NCI-H774 (cell line): ENCODE measurements around the gene ISM1.

Experiments used
- DNase-seq: peaks from one replicate; lab custom pipeline; 2025; lab: John Stamatoyannopoulos, UW

Gene ISM1

DNA sequence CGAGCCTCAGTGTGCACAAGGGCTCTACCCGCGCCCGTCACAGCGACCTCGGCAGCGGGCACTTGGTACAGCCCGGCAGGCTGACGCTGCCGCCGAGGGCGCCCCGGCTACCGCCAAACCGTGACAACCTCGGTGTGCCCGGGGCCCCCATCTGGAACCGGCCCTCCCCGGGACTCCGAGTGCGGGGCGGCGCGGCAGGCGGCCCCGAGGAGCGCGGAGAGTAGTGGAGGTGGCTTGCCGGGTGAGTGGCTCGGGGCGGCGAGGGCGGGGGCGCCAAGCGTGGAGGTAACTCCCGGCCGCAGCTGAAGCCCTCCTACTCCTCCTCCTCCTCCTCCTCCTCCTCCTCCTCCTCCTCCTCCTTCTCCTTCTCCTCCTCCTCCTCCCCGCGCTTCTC lies at the start of gene ISM1:
ISM1 (plus strand) TSS at position 371 of the 394 bp plus-strand sequence. CDS start 503 bp downstream, outside the sequence.
- peak; percentile 13 for DNase-seq

DNA sequence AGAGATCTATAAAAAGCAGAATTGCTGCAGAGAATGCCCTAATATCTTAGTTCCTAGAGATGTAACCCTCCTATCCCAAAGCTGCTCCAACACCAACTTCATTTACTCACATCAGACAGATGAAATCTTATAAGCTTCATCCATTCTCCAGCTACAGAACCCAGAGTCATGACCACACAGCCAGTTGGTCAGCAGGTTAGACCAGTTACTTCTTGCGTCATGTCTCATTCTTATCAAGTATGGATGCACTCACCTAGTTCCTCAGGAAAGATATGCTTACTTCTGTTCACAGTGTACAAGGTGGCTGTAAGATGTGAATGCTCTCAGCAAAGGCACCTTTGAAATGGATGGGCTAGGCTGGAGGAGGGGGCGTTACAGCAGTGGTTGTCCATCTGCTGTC lies 47.9 kb upstream of the ISM1 start:
- no peak for DNase-seq

DNA sequence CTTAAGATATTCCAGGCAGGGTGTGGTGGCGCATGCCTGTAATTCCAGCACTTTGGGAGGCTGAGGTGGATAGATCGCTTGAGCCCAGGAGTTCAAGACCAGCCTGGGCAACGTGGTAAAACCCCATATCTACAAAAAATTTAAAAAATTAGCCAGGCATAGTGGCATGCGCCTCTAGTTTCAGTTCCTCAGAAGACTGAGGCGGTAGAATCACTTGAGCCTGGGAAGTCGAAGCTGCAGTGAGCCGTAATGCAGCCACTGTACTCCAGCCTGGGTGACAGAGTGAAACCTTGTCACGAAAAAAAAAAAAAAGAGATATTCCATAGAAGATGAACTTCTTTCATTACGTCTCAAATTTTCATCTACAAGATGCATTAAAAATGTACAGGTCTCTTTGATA lies 46.7 kb upstream of the ISM1 start:
- no peak for DNase-seq

DNA sequence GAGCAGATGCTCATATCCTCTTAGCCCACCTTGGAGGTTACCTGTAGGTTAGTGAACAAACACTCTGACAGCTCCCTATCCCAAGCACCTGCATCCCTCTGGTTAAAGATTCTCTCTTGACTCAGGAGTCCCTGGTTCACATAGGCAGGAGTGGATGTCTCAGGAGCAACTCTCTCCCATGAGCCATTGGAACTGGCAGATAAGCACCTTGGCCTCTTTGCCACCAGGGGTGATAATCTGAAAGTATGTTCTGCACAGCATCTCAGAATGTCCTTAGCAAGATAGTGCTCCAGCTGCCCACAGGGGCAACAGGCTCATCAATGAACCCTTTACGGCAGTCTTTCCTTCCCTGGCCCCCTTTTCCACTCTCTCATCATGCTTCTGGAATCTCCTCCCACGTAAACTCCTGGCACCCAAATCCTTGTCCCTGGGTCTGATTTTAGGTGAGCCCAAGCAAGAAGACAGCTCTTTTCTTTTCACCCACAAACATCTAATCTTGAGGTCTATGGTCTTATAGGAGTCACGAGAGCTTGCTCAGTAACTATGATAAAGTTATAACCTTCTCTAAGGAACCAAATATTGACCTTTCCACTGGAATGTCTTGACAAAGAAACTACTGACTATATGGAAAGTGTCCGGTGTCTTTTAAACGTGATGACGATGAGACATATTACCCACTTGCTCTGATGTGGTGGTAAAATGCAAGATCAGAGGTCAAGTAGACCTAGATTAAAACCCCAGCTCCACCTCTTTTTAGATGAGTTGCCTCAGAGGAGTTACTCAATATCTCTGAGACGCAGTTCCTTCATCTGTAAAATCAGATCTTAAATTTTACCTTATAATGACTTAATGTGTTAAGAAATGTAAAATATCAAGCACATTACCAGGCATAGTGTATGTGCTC lies 39.8 kb upstream of the ISM1 start:
- DNase-seq = no peak

DNA sequence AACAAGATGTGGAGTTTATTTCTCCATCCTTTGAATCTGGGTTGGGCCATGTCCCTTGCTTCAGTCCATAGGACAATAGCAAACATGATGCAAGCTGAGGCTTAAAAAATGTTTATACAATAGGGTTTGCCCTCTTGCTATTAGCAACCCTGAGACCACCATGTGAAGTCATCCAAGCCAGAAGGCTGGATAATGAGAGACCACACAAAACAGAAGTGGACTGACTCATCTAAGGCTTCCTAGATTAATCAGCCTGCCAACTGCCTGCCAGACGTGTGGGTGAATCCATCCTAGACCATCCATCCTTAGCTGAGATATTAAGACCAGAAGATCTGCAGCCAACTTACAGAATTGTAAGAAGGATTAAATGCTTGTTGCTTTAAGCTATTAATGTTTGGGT lies 38.1 kb upstream of the ISM1 start:
- DNase-seq = no peak

DNA sequence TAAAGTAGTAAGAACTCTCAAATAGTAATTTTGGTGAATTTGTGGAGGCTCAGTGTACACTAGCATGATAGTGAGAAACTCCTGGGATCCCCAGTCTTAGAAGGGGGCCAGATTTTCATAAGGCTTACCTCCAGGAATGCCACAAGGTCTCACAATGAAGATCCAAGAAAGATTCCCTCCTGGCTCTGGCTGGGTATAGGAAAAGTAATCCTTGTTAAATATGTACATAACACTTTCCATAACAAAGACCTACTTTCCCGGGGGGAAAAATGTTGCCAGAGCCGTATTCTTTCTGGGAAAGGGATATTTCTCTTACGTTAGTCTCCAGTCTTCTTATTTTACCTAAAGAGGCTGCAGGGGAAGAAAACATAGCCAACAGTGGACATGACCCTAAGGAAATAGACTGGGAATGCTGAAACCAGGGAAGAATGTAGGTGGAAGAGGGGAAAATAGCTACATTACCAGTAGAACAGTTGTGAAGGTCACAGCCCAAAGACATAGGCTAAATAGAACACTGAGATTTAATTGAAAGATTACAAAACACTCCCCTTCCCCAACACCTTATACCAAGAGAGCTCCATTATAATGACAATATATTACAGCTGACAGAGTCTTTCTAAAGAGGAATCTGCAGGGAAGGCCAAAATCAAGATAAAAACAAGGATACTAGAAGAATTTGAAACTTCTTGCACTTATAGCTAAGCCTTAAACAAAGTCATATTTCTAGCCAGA lies 34.9 kb upstream of the ISM1 start:
- no peak for DNase-seq

DNA sequence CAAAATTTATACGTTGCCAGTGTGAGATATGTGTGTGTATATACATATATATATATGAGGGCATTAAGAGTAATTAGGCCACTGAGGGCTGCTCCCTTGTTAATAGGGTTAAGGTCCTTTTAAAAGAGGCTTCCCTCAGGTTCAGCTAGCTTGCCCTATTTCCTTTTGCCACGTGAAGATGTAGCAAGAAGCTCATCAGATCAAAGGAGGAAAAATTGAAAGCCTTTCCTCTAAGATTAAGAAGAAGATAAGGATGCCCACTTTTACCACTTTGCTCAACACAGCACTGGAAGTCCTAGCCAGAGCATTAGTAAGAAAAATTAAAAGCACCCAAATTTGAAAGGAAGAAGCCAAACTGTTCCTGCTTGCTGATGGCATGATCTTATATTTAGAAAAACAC lies 33.2 kb upstream of the ISM1 start:
- no peak for DNase-seq

DNA sequence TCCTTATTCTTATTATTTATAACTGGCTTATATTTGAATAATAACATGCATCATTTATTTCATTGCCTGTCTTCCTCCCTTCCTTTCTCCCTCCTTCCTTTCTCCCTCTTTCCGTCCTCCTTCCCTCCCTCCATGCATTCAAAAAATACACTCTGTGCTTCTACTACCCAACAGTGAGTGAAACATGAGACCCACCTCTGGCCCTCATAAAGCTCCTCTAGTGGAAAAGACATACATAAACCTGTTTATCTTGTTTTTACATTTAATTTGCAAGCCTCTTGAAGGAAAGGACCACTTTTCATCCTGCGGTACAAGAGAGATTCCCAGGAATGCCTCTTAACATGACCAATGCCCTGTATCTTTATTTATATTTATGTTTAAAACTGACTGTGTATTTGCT lies 21.8 kb upstream of the ISM1 start:
- DNase-seq = no peak

DNA sequence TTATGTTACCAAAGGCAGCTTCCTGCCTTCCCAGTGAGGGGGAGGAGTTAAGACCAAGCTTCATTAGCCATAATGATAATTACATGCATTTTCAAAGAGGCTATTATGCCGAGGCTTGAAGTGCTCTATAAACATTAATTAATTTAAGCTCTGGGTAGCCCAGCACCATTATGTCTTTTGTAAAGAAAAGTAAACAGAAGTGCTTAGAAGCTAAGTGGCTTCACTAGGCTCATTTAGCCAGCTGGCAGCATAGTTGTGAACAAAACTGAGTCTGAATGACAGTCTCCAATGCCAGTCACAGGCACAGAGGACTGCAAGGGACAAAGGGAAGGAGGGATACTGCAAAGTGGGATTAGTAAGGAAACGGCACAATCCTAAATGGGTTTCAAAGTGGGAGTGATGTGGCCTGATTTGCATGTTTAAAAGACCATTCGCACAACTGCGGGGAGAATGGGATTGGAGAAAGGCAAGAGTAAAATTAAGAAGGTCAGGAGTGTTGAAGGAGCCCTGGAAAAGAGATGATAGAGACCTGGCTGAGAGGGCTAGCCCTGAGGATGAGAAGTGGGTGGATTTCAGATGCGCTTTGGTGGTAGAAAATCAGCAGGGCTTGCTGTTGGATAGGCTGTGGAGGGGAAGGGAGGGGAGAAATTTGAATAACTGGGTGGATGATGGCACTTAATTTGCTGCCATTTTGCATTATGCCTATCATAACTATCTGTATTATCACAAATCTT lies 20.1 kb upstream of the ISM1 start:
- peak; percentile 98 for DNase-seq

DNA sequence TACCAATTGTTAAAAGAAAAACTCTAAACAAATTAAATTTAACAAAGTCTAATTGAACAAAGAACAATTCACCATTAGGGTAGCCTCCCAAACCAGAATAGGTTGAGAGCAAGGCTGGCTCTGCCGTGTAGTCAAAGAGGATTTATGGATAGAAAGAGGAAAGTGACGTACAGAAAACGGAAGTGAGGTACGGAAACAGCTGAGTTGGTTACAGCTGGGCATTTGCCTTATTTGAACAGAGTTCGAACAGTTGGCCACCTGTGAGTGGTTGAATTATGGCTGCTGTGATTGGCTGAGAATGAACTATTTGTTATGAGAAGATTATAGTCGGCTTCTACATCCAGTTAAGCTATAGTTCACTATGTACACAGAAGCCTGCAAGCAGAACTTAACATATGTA lies 18.5 kb upstream of the ISM1 start:
- no peak for DNase-seq

DNA sequence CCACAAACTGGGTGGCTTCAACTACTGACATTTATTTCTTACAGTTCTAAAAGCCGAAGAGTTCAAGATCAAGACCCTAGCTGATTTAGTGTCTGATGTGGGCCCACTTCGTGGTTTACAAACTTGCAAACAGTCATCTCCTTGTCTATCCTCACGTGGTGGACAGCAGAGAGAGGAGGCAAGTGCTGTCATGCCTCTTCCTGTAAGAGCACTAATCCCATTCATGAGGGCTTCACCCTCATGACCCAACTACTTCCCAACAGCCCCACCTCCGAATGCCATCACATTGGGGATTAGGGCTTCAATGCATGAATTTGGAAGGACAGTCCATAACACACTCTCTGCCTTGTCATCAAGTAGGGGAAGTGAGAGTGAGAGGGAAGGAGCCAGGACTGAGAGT lies 15.6 kb upstream of the ISM1 start:
- DNase-seq = no peak

DNA sequence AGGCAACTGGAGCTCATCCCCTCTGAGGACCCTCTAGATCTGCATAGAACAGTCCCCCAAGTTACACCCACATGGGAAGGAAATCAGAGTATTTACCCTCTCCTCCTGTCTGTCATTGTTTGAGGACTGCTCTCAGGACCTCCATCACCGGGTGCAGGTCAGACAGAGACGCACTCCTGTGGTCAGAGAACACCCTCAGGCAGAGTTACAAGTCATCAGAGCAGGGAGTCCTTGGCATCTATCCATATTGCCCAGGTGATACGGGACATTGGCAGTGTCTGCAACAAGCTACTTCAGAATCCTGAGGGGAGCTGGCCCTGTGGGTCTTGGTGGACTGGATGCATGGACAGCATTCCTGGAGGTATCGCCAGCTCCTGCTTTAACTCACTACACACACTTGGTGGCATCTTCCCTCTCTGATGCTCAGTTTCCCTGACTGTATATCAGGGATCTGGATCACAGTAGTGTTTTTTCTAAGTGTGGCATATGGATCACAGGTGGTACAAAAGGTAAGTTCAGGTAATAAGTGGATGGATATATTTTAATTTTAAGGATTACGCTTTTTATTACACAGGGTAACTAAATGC lies 15.1 kb upstream of the ISM1 start:
- DNase-seq = no peak

DNA sequence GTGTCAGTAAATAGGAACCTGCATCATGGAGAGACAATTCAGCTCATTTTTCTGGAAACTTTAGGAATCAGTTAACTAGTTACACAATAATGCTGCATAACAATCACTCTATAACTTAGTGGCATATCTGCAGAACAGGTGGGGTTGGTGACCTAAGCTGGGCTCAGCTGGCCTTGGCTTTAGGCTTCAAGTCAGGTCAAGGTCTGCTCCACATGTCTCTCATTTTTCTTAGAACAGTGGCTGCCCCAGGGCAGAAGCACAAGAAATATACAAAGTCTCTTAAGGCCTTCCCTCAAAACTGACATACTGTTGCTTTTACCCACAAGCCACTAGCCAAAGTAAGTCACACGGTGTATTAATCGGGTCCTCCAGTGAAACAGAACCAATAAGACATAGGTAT lies 14.1 kb upstream of the ISM1 start:
- no peak for DNase-seq

DNA sequence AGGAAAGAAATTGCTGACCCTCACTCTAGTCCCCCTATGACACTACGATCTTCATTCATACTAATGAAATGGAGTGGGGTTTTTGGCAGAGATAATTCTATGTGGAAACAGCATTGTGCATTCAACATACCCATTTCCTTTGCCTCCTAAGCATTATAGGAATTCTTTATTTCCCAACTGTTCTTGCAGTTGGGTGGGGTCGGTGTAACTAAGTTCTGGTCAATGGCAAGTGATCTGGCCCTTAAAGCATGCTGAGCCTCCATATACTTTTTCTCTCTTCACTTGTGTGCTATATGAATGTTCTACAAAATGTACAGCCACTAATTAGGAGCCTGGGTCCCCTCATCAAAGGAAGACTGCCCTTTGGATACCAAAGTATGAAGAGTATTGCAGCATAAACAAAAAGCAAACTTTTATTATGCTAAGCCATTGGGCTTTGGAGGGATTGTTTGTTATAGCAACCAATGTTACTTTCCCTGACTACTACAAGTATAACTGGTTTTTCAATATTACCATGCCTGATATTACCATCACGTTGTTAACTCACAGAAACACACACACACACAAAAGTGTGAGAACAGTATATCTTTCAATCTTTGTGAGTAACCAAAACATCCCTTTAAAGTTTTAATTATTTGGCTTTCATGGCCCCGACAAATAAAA lies 9.0 kb upstream of the ISM1 start:
- DNase-seq = no peak

DNA sequence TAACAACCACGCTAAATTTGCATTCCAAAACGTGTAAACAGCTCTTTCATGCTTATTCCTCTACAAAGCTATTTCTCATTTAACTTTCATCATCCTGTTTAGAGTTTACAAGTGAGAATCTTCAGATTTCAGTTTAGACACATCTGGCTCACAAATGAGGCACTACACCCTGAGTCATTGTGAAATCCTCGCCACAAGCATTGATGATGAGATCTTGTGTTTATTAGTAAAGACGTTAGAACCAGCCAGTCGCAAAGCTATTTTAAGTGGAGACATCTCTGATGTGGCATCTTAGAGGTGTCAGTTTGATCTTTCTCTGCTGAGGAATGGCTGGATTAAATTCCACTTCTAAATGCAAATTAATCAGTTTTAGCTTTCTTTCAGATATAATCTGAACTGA lies 8.3 kb upstream of the ISM1 start:
- no peak for DNase-seq

DNA sequence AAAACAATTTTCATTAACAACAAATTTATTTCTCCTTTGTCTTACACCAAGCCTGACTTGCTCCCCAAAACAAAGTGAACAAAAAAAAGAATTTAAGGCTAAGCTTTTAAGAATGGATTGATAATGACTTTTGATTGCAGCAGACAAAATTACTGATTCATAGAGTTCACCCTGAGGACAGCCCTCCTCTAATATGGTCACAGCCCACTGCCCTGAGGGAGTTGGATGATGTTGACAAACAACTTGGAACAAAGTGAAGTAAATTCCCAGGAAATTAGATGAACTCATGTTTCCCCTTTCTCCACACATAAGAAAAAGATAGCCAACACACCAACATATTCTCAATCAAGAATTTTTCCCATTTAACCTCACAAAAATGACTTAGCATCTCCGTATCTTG lies 7.7 kb upstream of the ISM1 start:
- DNase-seq = no peak

DNA sequence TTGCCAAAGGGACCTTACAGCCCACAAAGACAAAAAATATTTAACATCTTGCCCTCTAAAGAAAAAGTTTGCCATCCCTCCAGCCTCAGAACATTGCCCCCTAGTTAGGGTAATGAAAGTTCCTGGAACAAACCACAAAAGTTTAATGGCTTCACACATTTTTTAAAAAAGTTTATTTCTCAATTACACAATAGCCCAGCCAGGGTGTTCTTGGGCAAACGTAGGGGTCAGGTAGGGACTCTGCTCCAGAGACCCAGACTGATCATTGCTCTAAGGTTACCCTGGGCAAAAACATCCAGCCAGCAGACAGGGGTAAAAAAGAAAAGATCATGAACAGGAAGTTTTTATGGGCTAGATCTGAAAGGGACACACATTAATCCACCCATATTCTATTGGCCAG lies 4.5 kb upstream of the ISM1 start:
- no peak for DNase-seq

DNA sequence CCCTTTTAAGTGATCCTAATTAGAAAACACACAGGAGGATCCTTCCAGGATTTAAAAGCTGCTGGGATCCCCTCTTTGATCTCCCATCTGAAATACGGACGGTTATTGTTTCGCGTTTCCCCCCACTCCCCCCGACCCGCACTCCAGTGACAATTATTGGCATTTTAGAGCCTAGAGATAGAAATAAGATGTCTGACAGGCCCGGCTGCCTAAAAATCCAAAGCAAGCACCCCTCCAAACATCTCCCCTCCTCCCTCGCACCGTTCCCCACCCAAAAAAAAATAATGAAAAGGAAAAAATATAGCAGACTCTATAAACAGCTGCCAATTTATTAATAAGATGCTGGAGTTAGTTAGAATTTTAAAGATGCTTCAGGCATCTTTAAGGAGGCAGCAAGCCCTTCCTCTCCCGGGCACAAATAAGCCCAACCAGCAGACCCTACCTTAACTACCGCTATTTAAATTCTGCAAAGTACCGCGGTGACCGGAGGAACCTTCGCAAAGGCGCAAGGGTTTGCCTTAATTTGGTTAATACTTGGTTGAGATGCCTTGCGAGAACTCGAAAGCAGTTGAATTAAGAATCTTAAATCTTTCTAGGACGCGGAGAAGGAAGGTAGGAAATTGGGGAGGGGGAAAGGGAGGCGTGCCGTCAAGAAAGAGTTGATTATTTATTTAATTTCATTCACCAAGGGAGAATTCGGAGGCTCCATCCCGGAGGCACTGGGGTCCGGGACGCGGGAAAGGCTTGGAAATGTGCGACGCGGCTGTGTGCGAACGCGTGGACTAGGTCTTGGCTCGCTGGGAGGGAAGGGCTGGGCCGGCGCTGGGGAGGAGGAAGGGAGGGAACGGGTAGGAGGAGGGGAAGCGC lies 1.5 kb upstream of the ISM1 start:
- DNase-seq = no peak

DNA sequence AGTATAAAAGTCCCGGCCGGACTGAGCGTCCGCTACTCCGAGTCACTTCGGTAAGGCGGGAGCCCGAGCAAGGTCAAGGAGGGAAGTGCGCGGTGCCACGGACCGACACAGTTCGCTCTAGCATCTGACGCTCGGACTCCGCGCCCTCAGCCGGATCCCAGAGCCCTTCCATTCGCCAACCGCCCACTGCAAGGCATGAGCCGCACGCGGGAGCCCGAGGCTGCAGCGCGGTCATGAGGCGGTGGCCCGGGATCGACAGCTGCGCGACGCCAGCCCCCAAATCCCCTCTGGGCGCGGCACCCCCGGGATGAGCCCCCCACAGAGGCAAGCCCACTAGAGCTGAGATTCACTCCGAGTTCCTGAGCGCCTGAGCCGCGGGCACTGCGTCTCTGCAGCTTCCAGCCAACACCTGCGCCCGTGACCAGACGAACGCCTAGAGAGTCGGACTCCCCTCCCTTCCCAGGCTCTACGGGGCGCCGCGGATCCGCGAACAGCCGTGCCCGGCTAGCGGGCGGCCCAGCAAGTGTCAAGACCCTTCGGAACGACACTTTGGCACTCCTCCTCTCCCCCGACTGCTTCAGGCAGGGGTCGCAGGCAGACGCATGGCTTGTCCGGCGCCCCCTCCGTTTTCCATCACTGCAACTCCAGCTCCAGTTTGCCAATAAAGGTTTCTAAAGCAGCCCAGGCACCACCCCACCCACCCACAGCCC lies 725 bp upstream of the ISM1 start:
- DNase-seq = no peak

DNA sequence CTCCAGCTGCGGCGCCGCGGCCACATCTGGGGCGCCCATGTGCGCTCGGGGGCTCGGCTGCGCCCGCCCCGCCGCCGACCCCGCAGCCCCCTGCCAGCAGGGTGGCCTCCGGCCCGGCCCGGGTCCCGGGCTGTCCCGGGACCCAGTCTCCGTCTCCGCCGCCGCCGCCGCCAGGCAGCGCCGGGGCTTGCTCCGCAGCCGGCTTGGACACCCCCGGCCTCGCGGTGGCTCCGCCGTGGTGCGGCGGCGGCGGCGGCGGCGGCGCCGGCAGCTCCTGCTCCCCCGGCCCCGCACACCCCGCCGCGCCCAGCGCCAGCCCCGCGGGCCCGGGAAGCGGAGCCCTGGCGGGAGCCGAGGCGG lies 219 bp downstream of the ISM1 start:
- no peak for DNase-seq
